Endothelial cell (in vitro differentiated cells): ENCODE results near the gene TXNRD3. TPM values are rescaled to one million over a fixed set of nuclear protein-coding genes. Genes with fewer than 3 reads are reported as not detected.

Experiments used
- DNase-seq: peaks from one replicate; pipeline ENCODE4 v3.0.0; 2021; ENCODE audit warnings: low spot score
- H3K27ac Mint-ChIP-seq: one replicate; pipeline ENCODE4 v1.8.0; 2021; ENCODE audit warnings: mixed read lengths, inconsistent platforms; ENCODE audit not compliant: unreplicated experiment
- H3K27me3 Mint-ChIP-seq: one replicate; pipeline ENCODE4 v1.8.0; 2021; ENCODE audit warnings: mild to moderate bottlenecking, moderate library complexity, mixed read lengths, inconsistent platforms; ENCODE audit not compliant: unreplicated experiment
- H3K36me3 Mint-ChIP-seq: one replicate; pipeline ENCODE4 v1.8.0; 2021; ENCODE audit warnings: mild to moderate bottlenecking, low read depth, mixed read lengths, inconsistent platforms; ENCODE audit not compliant: unreplicated experiment
- H3K4me1 Mint-ChIP-seq: one replicate; pipeline ENCODE4 v1.8.0; 2021; ENCODE audit warnings: mild to moderate bottlenecking, mixed read lengths, inconsistent platforms; ENCODE audit not compliant: unreplicated experiment
- H3K4me3 Mint-ChIP-seq: one replicate; pipeline ENCODE4 v1.8.0; 2021; ENCODE audit warnings: mild to moderate bottlenecking, mixed read lengths, inconsistent platforms; ENCODE audit not compliant: unreplicated experiment
- H3K9me3 Mint-ChIP-seq: one replicate; pipeline ENCODE4 v1.8.0; 2021; ENCODE audit warnings: mixed read lengths, inconsistent platforms; ENCODE audit not compliant: unreplicated experiment
- total RNA-seq: library from RNA; stranded (reverse); fragmentation: NEBNext Ultra II Directional; extraction: Animal tissue kit (Norgen Biotek cat#: 25700); gene quantifications from one replicate; pipeline ENCODE4 v1.2.1, GENCODE V29; 2021; ENCODE audit not compliant: unreplicated experiment
- TF ChIP-seq, protein P1 (sequence below): fragments of 200-600 bp; sonication (generic); IDR thresholded peaks from one replicate; pipeline ENCODE4 v1.5.0; 2021; ENCODE audit warnings: antibody characterized with exemption; ENCODE audit not compliant: unreplicated experiment

The TXNRD3 gene
- total RNA-seq, 1 donor from 2014 or later: 4.8 TPM

GRCh38 chr3:126655887-126656286, 963 bp upstream of the TXNRD3 start:
- no peak overlapping the region for H3K27ac Mint-ChIP-seq
- H3K4me1 Mint-ChIP-seq: peaks cover 3% of the 10 kb centered on the region
- H3K36me3 Mint-ChIP-seq: no peaks in the 10 kb centered on the region
- H3K27me3 Mint-ChIP-seq: peaks cover 10% of the 10 kb centered on the region
- H3K4me3 Mint-ChIP-seq: no peak overlapping the region
- H3K9me3 Mint-ChIP-seq: no peaks in the 10 kb centered on the region
- no peak for DNase-seq
- TF ChIP-seq, protein P1, sequence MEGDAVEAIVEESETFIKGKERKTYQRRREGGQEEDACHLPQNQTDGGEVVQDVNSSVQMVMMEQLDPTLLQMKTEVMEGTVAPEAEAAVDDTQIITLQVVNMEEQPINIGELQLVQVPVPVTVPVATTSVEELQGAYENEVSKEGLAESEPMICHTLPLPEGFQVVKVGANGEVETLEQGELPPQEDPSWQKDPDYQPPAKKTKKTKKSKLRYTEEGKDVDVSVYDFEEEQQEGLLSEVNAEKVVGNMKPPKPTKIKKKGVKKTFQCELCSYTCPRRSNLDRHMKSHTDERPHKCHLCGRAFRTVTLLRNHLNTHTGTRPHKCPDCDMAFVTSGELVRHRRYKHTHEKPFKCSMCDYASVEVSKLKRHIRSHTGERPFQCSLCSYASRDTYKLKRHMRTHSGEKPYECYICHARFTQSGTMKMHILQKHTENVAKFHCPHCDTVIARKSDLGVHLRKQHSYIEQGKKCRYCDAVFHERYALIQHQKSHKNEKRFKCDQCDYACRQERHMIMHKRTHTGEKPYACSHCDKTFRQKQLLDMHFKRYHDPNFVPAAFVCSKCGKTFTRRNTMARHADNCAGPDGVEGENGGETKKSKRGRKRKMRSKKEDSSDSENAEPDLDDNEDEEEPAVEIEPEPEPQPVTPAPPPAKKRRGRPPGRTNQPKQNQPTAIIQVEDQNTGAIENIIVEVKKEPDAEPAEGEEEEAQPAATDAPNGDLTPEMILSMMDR: no peak

DNA sequence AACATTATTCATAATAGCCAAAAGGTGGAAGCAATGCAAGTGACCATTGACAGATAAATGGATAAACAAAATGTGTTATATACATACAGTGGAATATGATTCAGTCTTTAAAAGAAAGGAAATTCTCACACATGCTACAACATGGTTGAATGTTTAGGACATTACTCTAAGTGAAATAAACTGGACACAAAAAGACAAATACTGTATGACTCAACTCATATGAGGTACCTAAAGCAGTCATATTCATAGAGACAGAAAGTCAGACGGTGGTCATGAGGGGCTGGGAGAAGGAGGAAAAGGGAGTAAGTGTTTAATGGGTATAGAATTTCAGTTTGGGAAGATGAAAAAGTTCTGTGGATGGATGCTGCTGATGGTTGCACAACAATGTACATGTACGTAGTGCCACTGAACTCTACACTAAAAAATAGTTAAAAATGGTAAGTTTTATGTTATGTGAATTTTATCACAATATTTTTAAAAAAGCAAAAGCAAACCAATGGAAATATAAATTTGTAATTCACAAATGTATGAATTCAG, 5.3 kb downstream of the TXNRD3 start:
- no peaks in the 10 kb centered on the region for H3K9me3 Mint-ChIP-seq
- H3K27ac Mint-ChIP-seq: no peak overlapping the region
- H3K4me1 Mint-ChIP-seq: peaks cover 3% of the 10 kb centered on the region
- no peak overlapping the region for H3K4me3 Mint-ChIP-seq
- no peaks in the 10 kb centered on the region for H3K27me3 Mint-ChIP-seq
- no peak for DNase-seq
- TF ChIP-seq, protein P1: no peak
- H3K36me3 Mint-ChIP-seq: no peaks in the 10 kb centered on the region

- TF ChIP-seq, protein P1: no peak
- no peaks in the 10 kb centered on the region for H3K4me1 Mint-ChIP-seq
- H3K27ac Mint-ChIP-seq: no peak overlapping the region
- no peaks in the 10 kb centered on the region for H3K9me3 Mint-ChIP-seq
- no peak for DNase-seq
- H3K4me3 Mint-ChIP-seq: no peak overlapping the region
- no peaks in the 10 kb centered on the region for H3K36me3 Mint-ChIP-seq
- H3K27me3 Mint-ChIP-seq: no peaks in the 10 kb centered on the region
Observed at GRCh38 chr3:126646674-126647073, 8.2 kb downstream of the TXNRD3 start.

GRCh38 chr3:126644615-126645014, 10.3 kb downstream of the TXNRD3 start:
- no peaks in the 10 kb centered on the region for H3K4me1 Mint-ChIP-seq
- H3K9me3 Mint-ChIP-seq: no peaks in the 10 kb centered on the region
- no peaks in the 10 kb centered on the region for H3K27me3 Mint-ChIP-seq
- H3K36me3 Mint-ChIP-seq: no peaks in the 10 kb centered on the region
- H3K27ac Mint-ChIP-seq: no peak overlapping the region
- DNase-seq: no peak
- no peak overlapping the region for H3K4me3 Mint-ChIP-seq
- TF ChIP-seq, protein P1: no peak

DNA sequence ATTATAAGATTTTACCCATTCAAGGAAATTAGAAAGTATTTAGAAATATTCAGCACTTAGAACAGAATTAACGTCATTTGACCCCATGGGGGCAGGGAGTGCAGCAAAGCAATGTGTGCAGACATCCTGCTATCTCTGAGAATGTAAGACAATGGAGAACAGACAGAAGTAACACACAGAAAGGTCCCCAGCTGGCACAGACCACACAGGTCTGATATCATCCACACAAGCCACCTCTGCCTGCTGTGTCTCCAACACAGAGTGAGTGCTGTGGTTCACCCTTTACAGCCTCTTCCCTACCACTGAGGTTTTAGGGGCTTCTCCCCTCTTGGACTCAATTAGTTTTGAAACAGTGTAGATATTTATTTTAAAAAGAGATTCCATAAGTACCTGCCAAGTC, 16.1 kb downstream of the TXNRD3 start:
- H3K36me3 Mint-ChIP-seq: no peaks in the 10 kb centered on the region
- no peaks in the 10 kb centered on the region for H3K27me3 Mint-ChIP-seq
- peaks cover 3% of the 10 kb centered on the region for H3K4me1 Mint-ChIP-seq
- H3K9me3 Mint-ChIP-seq: no peaks in the 10 kb centered on the region
- TF ChIP-seq, protein P1: no peak
- no peak overlapping the region for H3K27ac Mint-ChIP-seq
- no peak for DNase-seq
- H3K4me3 Mint-ChIP-seq: no peak overlapping the region
